GM12878 (cell line): ENCODE data around the gene PLEK2. TPM values are rescaled to one million over a fixed set of nuclear protein-coding genes. Genes with fewer than 3 reads are reported as not detected.

Experiments used
- ATAC-seq: fragments of 200-7000 bp; cut with Tn5 transposase; 3 replicates; pipeline ENCODE4 v1.9.1; 2020; ENCODE audit warnings: mild to moderate bottlenecking, moderate library complexity
- BruUV-seq: library from RNA; stranded (reverse); fragments of 400-500 nt; replicated peaks from 2 replicates; lab custom pipeline; 2021; lab: Mats Ljungman, UMichigan
- CTCF ChIA-PET: fragments of 300-600 bp; sonication (Branson Sonifier 250); formaldehyde crosslinking; extraction: SDS; loops from one replicate; lab custom pipeline; 2021; ENCODE audit warnings: inconsistent platforms; lab: Yijun Ruan, JAX
- POLR2A ChIA-PET: fragments of 350-600 bp; formaldehyde crosslinking; extraction: SDS; loops from one replicate; lab custom pipeline; 2021; ENCODE audit warnings: inconsistent platforms; lab: Charles Lee
- RAD21 ChIA-PET: fragments of 300-600 bp; sonication (Branson Sonifier 250); formaldehyde crosslinking; loops from one replicate; lab custom pipeline; 2023; ENCODE audit warnings: antibody characterized with exemption; ENCODE audit not compliant: unreplicated experiment; lab: Charles Lee
- SMC1A ChIA-PET: fragments of 300-600 bp; sonication (Branson Sonifier 250); formaldehyde crosslinking; loops from one replicate; lab custom pipeline; 2023; ENCODE audit not compliant: unreplicated experiment, uncharacterized antibody; lab: Charles Lee
- DNase-seq: peaks from one replicate; pipeline ENCODE4 v3.0.0-alpha.2; 2011; ENCODE audit warnings: low read depth, low spot score
- FAIRE-seq: peaks from 3 replicates; lab custom pipeline; 2011; peaks lifted over from hg19 to GRCh38; lab: Jason Lieb, UNC
- H2AFZ ChIP-seq: 2 replicates; pipeline ENCODE4 v1.6.0; 2011; ENCODE audit warnings: low read depth, low read length, control low read depth; ENCODE audit not compliant: control insufficient read depth
- H3K27ac ChIP-seq: 2 replicates; pipeline ENCODE4 v1.5.1; 2011; ENCODE audit warnings: control low read depth; ENCODE audit not compliant: control insufficient read depth, insufficient read depth
- H3K27me3 ChIP-seq, 2 experiments: replicated peaks in 1 of 2; 2 replicates each; pipeline versions ENCODE4 v1.6.0 to v1.6.1; 2011; ENCODE audit warnings: low read length in 1 of 2; ENCODE audit not compliant: control insufficient read depth in 2 of 2, insufficient read depth in 2 of 2
- H3K36me3 ChIP-seq, 2 experiments: 2 replicates each; pipeline ENCODE4 v1.5.1; 2011; ENCODE audit warnings: low read length in 1 of 2; ENCODE audit not compliant: control insufficient read depth in 2 of 2, insufficient read depth in 2 of 2
- H3K4me1 ChIP-seq: 2 replicates; pipeline ENCODE4 v1.6.1; 2011; ENCODE audit warnings: mild to moderate bottlenecking, low read length, moderate library complexity, mixed read lengths; ENCODE audit not compliant: control insufficient read depth, insufficient read depth
- H3K4me2 ChIP-seq: 2 replicates; pipeline ENCODE4 v1.6.0; 2011; ENCODE audit warnings: control low read depth; ENCODE audit not compliant: control insufficient read depth, insufficient read depth
- H3K4me3 ChIP-seq: fragments of 200-600 bp; sonication (generic); 2 replicates; pipeline ENCODE4 v1.5.1; 2016
- H3K79me2 ChIP-seq: 2 replicates; pipeline ENCODE4 v1.6.0; 2011; ENCODE audit warnings: low read length; ENCODE audit not compliant: control insufficient read depth, insufficient read depth
- H3K9ac ChIP-seq: 2 replicates; pipeline ENCODE4 v1.8.0; 2011; ENCODE audit warnings: low read length, control low read depth, mixed read lengths; ENCODE audit not compliant: control insufficient read depth, insufficient read depth
- H3K9me3 ChIP-seq: replicated peaks from 3 replicates; pipeline ENCODE4 v1.5.1; 2011; ENCODE audit warnings: mild to moderate bottlenecking, low read length; ENCODE audit not compliant: control insufficient read depth, insufficient read depth
- H4K20me1 ChIP-seq: 2 replicates; pipeline ENCODE4 v1.6.0; 2011; ENCODE audit not compliant: control insufficient read depth, insufficient read depth
- ASH2L ChIP-seq: fragments of 300-600, 200-600 bp; sonication (generic); IDR thresholded peaks from 2 replicates; pipeline ENCODE4 v1.6.1; 2017; ENCODE audit warnings: low read depth, mild to moderate bottlenecking, borderline replicate concordance
- BMI1 ChIP-seq: fragments of 450-650 bp; IDR thresholded peaks from 2 replicates; pipeline ENCODE4 v1.6.1; 2016; ENCODE audit warnings: mild to moderate bottlenecking, moderate library complexity, borderline replicate concordance
- CHD1 ChIP-seq: IDR thresholded peaks from 2 replicates; pipeline ENCODE4 v1.6.1; 2012; ENCODE audit warnings: low read depth, low read length, improper control_type of control experiment
- HDAC6 ChIP-seq: fragments of 200-600 bp; sonication (generic); IDR thresholded peaks from one replicate; pipeline ENCODE4 v1.8.0; 2017; ENCODE audit warnings: antibody characterized with exemption; ENCODE audit not compliant: unreplicated experiment
- POLR2A ChIP-seq: IDR thresholded peaks from 2 replicates; pipeline ENCODE4 v1.6.1; 2011; ENCODE audit warnings: low read depth, mild to moderate bottlenecking, low read length
- POLR2AphosphoS5 ChIP-seq: IDR thresholded peaks from 2 replicates; pipeline ENCODE4 v1.6.1; 2011; ENCODE audit warnings: mild to moderate bottlenecking, low read length, inconsistent platforms
- YY1 ChIP-seq: IDR thresholded peaks from 2 replicates; pipeline ENCODE4 v1.6.1; 2011; ENCODE audit warnings: low read depth, mild to moderate bottlenecking, low read length
- ZNF274 ChIP-seq: IDR thresholded peaks from one replicate; pipeline ENCODE4 v1.8.0; 2011; ENCODE audit not compliant: insufficient read length, insufficient read depth
- ZNF622 ChIP-seq: fragments of 450-650 bp; IDR thresholded peaks from 2 replicates; pipeline ENCODE4 v1.6.1; 2017; ENCODE audit warnings: mild to moderate bottlenecking, inconsistent platforms
- WGBS: methylation state at CpG from one replicate; pipeline ENCODE4 v1.1.6; 2016; ENCODE audit warnings: low lambda C conversion rate; ENCODE audit not compliant: insufficient replicate concordance, insufficient coverage; ENCODE audit errors: missing lambda C conversion rate; 5-methylcytosine and 5-hydroxymethylcytosine counted together
- in situ Hi-C: fragments of 300-500 bp; cut with MboI; formaldehyde crosslinking; loops from 9 replicates; pipeline ENCODE4 v1.14.3; 2018; ENCODE audit warnings: mixed read lengths
- intact Hi-C: fragments of 100-400 bp; cut with micrococcal nuclease; formaldehyde crosslinking; loops from one replicate; pipeline ENCODE4 v1.14.2; 2022; ENCODE audit not compliant: unreplicated experiment
- polyA plus RNA-seq, 11 experiments: library from polyadenylated mRNA; depleted of rRNA in 4 of 11; unstranded in 6 of 11; stranded (reverse) in 5 of 11; fragments of >200 nt; fragmentation: Nextera tagmentation in 4 of 11; fragmentation: Illumina TruSeq in 1 of 11; extraction: Ambion mirVana in 4 of 11; extraction: Trizol in 1 of 11; gene quantifications; 1 replicate in 1 of 11; 2 replicates in 10 of 11; pipeline versions ENCODE4 v1.2.1 to v1.2.3, GENCODE V29; 2011 to 2016; ENCODE audit warnings: inconsistent platforms in 2 of 11, missing spikeins in 2 of 11, low read depth in 1 of 11
- total RNA-seq, 4 experiments: library from RNA; depleted of rRNA in 3 of 4; stranded (reverse); fragments of >200 nt in 3 of 4; fragmentation: Illumina TruSeq in 1 of 4; extraction: Trizol in 1 of 4; gene quantifications; 2 replicates each; pipeline versions ENCODE4 v1.2.1 to v1.2.3, GENCODE V29; 2013 to 2021
- TF ChIP-seq, protein P1 (sequence below): IDR thresholded peaks from 2 replicates; pipeline ENCODE4 v1.6.1; 2011; ENCODE audit warnings: borderline replicate concordance, low read depth, mild to moderate bottlenecking, moderate library complexity, mixed read lengths, low read length; ENCODE audit not compliant: insufficient read depth; ENCODE audit errors: extremely low read length
- TF ChIP-seq, protein P2 (sequence below): fragments of 450-650 bp; IDR thresholded peaks from 2 replicates; pipeline ENCODE4 v1.6.1; 2017; ENCODE audit warnings: mild to moderate bottlenecking, moderate library complexity
- TF ChIP-seq, protein P3 (sequence below): fragments of 450-650 bp; formaldehyde crosslinking; IDR thresholded peaks from 2 replicates; pipeline ENCODE4 v1.5.0; 2022; ENCODE audit warnings: mild to moderate bottlenecking, missing genetic modification characterization

PLEK2 gene
- total and polyA plus RNA-seq, 10 of the 15 experiments (the other 5 are each of a cell fraction or from before 2014, with no cell fraction given), result 0.08 to 0.20 TPM; not detected in 8

DNA sequence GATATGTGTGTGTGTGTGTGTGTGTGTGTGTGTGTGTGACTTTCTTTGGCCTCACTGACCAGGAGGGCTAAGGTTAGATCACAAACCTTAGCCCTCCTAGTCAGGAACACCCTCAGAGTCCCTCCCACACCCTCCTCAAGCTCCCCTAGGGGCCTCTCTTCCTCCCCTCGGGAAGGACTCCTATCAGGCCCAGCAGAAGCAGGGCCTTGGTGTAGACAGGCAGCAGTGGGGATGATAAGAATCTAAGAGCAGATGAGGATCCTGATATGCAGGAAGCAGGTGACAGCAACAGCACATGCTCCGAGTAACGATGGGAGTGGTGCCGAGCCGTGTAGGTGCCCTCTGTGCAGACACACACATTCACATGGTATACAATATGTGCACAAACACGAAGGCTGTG lies 20.7 kb downstream of the PLEK2 start:
- Histone ChIP-seq H3K27ac (no peak overlapping the region), H3K4me3 (no peak overlapping the region), H3K9ac (no peak overlapping the region), H3K9me3 (no peaks in the 10 kb centered on the region), H2AFZ (no peak overlapping the region), H3K4me1 (no peaks in the 10 kb centered on the region), H3K4me2 (no peak overlapping the region), H3K36me3 (peaks cover 1 to 6% of the 10 kb centered on the region in 2 experiments; a peak in 3 of 4 replicates), H4K20me1 (no peaks in the 10 kb centered on the region), H3K27me3 (no peaks in the 10 kb centered on the region), H3K79me2 (no peaks in the 10 kb centered on the region)
- in situ Hi-C loops (no loop called here), intact Hi-C loops (no loop called here)
- CTCF ChIA-PET, result interaction anchor here (1.1 kb wide), 1 partner anchor 313 kb away, joined by 3 read pairs; no protein-coding TSS in a partner anchor
- no peak for DNase-seq
- BruUV-seq, result no TSS peak
- no peak; the same call in 2 of the 3 replicates for ATAC-seq
- FAIRE-seq, result no peak
- WGBS, result 29% methylated on average over 6 of the region's 6 CpGs
- TF ChIP-seq ZNF274 (no peak), YY1 (no peak), ZNF622 (no peak), POLR2A (no peak), HDAC6 (no peak), POLR2AphosphoS5 (no peak), ASH2L (no peak), BMI1 (no peak), CHD1 (no peak)
- TF ChIP-seq, protein P1, sequence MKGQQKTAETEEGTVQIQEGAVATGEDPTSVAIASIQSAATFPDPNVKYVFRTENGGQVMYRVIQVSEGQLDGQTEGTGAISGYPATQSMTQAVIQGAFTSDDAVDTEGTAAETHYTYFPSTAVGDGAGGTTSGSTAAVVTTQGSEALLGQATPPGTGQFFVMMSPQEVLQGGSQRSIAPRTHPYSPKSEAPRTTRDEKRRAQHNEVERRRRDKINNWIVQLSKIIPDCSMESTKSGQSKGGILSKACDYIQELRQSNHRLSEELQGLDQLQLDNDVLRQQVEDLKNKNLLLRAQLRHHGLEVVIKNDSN, result no peak
- TF ChIP-seq, protein P2, sequence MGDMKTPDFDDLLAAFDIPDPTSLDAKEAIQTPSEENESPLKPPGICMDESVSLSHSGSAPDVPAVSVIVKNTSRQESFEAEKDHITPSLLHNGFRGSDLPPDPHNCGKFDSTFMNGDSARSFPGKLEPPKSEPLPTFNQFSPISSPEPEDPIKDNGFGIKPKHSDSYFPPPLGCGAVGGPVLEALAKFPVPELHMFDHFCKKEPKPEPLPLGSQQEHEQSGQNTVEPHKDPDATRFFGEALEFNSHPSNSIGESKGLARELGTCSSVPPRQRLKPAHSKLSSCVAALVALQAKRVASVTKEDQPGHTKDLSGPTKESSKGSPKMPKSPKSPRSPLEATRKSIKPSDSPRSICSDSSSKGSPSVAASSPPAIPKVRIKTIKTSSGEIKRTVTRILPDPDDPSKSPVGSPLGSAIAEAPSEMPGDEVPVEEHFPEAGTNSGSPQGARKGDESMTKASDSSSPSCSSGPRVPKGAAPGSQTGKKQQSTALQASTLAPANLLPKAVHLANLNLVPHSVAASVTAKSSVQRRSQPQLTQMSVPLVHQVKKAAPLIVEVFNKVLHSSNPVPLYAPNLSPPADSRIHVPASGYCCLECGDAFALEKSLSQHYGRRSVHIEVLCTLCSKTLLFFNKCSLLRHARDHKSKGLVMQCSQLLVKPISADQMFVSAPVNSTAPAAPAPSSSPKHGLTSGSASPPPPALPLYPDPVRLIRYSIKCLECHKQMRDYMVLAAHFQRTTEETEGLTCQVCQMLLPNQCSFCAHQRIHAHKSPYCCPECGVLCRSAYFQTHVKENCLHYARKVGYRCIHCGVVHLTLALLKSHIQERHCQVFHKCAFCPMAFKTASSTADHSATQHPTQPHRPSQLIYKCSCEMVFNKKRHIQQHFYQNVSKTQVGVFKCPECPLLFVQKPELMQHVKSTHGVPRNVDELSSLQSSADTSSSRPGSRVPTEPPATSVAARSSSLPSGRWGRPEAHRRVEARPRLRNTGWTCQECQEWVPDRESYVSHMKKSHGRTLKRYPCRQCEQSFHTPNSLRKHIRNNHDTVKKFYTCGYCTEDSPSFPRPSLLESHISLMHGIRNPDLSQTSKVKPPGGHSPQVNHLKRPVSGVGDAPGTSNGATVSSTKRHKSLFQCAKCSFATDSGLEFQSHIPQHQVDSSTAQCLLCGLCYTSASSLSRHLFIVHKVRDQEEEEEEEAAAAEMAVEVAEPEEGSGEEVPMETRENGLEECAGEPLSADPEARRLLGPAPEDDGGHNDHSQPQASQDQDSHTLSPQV, result no peak
- TF ChIP-seq, protein P3, sequence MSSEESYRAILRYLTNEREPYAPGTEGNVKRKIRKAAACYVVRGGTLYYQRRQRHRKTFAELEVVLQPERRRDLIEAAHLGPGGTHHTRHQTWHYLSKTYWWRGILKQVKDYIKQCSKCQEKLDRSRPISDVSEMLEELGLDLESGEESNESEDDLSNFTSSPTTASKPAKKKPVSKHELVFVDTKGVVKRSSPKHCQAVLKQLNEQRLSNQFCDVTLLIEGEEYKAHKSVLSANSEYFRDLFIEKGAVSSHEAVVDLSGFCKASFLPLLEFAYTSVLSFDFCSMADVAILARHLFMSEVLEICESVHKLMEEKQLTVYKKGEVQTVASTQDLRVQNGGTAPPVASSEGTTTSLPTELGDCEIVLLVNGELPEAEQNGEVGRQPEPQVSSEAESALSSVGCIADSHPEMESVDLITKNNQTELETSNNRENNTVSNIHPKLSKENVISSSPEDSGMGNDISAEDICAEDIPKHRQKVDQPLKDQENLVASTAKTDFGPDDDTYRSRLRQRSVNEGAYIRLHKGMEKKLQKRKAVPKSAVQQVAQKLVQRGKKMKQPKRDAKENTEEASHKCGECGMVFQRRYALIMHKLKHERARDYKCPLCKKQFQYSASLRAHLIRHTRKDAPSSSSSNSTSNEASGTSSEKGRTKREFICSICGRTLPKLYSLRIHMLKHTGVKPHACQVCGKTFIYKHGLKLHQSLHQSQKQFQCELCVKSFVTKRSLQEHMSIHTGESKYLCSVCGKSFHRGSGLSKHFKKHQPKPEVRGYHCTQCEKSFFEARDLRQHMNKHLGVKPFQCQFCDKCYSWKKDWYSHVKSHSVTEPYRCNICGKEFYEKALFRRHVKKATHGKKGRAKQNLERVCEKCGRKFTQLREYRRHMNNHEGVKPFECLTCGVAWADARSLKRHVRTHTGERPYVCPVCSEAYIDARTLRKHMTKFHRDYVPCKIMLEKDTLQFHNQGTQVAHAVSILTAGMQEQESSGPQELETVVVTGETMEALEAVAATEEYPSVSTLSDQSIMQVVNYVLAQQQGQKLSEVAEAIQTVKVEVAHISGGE (CRISPR knock-in tag), result no peak
- POLR2A ChIA-PET, result interaction anchor here (0.6 kb wide), 1 partner anchor 208 kb away, joined by 6 read pairs; no protein-coding TSS in a partner anchor
- SMC1A ChIA-PET, result no interaction called here
- RAD21 ChIA-PET, result no interaction called here
